SU-DHL-6 (cell line): ENCODE measurements around the gene FAM72C.
"Not testable (repeated sequence)": the region's sequence is repeated elsewhere in the genome, so short reads cannot be mapped to it uniquely, and the experiment has no call there.

Source experiments
- EZH2phosphoT487 ChIP-seq: fragments of 200-600 bp; sonication (generic), shearing (Covaris generic); conservative IDR thresholded peaks from 2 replicates; pipeline ENCODE4 v1.6.1; 2018; ENCODE audit warnings: mild to moderate bottlenecking, antibody characterized with exemption, low read length, moderate library complexity, mixed read lengths
- TF ChIP-seq, protein P1 (sequence below): fragments of 200-600 bp; sonication (generic); IDR thresholded peaks from one replicate; pipeline ENCODE4 v1.5.1; 2017; ENCODE audit warnings: antibody characterized with exemption, mild to moderate bottlenecking, low read length, moderate library complexity; ENCODE audit not compliant: insufficient read depth, poor library complexity, severe bottlenecking

DNA sequence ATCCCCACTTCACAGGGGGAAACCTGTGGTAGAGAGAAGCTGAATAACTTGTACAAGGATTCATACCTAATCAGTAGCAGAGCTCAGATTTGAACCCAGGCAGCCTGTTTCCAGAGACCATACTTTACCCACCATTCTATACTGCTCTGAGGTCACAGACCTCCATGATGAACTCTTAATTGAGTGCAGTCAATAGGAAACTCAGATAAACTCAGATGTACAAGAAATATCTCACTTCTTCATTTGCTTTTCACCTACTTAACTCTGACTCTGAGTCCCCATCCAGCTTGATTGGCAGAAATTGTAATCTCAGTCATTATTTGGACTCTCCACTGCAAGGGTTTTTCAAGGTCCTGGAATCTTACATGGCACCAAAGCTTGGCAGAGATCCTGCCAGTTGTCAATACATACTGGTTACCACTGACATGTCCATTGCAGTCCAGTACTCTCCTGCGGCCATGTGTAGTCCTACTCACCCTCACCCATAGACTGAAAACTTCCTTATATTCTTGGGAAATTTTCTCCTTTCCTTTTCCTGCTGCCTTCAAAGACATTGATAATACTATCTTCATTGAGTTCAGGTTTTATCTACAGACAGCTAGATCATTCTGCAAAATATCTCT is 29.4 kb downstream of the FAM72C start:
- TF ChIP-seq, protein P1, sequence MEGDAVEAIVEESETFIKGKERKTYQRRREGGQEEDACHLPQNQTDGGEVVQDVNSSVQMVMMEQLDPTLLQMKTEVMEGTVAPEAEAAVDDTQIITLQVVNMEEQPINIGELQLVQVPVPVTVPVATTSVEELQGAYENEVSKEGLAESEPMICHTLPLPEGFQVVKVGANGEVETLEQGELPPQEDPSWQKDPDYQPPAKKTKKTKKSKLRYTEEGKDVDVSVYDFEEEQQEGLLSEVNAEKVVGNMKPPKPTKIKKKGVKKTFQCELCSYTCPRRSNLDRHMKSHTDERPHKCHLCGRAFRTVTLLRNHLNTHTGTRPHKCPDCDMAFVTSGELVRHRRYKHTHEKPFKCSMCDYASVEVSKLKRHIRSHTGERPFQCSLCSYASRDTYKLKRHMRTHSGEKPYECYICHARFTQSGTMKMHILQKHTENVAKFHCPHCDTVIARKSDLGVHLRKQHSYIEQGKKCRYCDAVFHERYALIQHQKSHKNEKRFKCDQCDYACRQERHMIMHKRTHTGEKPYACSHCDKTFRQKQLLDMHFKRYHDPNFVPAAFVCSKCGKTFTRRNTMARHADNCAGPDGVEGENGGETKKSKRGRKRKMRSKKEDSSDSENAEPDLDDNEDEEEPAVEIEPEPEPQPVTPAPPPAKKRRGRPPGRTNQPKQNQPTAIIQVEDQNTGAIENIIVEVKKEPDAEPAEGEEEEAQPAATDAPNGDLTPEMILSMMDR = not testable (repeated sequence)
- TF ChIP-seq EZH2phosphoT487 = not testable (repeated sequence)
